ENCODE results near the gene TSPOAP1. TPM values are rescaled to one million over a fixed set of nuclear protein-coding genes. Genes with fewer than 3 reads are reported as not detected.

The TSPOAP1 gene
- total RNA-seq, 2 experiments from 2014 or later: 17.8 to 19.5 TPM

DNA sequence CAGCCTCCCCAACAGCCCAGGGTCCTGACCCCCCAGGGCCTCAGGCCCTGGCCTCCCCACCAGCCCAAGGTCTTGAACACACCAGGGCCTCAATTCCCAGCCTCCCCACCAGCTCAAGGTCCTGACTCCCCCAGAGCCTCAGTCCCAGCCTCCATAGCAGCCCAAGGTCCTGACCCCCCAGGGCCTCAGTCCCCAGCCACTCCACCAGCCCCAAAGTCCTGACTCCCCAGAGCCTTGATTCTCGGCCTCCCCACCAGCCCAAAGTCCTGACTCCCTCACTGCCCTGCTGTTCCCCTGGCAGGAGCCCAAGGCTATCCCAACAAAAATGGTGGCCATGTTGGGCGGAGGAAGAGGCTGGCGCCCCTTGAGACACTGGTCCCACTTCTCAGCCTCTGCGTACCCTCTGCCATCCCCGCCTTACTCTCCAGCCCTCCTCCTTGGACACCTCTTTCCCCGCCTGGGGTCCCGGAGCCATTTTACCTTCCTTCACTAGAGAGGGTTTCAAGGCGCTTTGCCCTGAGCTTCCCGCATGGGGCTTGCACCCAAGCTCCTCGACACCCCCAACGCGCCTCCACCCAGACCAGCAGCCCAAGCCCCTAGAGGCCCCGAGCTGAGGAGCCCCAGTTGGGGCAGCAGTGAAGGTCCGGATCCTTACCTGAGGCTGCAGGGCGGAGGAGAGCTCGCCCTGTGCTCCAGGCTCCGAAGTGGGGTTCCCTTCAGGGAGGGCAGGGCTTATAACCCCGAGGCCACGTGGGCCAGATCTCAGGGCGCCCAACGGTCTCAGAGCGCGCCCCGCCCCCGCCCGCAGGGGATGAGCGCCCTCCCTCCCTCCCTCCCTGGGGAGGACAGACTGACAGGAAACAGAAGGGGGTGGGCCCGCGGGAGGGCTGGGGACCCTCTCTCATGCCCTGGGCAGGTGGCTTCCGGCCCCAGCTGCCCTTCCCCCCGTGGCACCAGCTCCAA is 3.5 kb upstream of the TSPOAP1 start:
- Histone ChIP-seq H3K27me3 (ENCODE audit: control insufficient read depth in 1 of 2, insufficient read depth in 2 of 2, low read length in 2 of 2) (no peaks in the 10 kb centered on the region), H3K9me3 (ENCODE audit: control insufficient read depth in 1 of 2, insufficient read depth in 1 of 2, low read length in 2 of 2) (no peaks in the 10 kb centered on the region), H3K36me3 (ENCODE audit: insufficient read depth, low read length) (peaks cover 19% of the 10 kb centered on the region), H3K27ac (ENCODE audit: low read depth in 1 of 2, low read length in 2 of 2) (peak overlapping the region; percentile 82 to 98), H3K4me3 (ENCODE audit: low read length) (peak overlapping the region; percentile 84), H3K4me1 (ENCODE audit: insufficient read depth, low read length) (peaks cover 64% of the 10 kb centered on the region)
- Mint-ChIP-seq H3K27ac (peak overlapping the region; percentile 84), H3K4me3 (peak overlapping the region; percentile 90), H3K4me1 (ENCODE audit: low read depth) (peaks cover 63% of the 10 kb centered on the region), H3K9me3 (no peaks in the 10 kb centered on the region), H3K27me3 (no peaks in the 10 kb centered on the region), H3K36me3 (ENCODE audit: low read depth) (peaks cover 55% of the 10 kb centered on the region)
- ChIA-PET CTCF (interaction anchor here (1.7 to 7.9 kb wide), 5 partner anchors 10 to 86 kb away, joined by 7 to 59 read pairs (median 8); partner anchors contain the start of gene RNF43), POLR2A (interaction anchor here (0.7 to 22.3 kb wide), 11 partner anchors 7 to 1730 kb away, joined by 3 to 1359 read pairs (median 4); partner anchors contain the start of genes DYNLL2, HSF5, MTMR4 and RNF43)
- ATAC-seq (ENCODE audit: poor library complexity) (peak; percentile 37), DNase-seq (peak; percentile 72 to 96 (median 92))
- intact Hi-C loops (cut with DNase I, micrococcal nuclease): loop anchor here (5.0 to 10.0 kb wide), 7 partner anchors 183 to 1247 kb away; partner anchors contain the start of genes AKAP1 (in 1 of the 2), MRPS23 (in 1 of the 2), MTMR4 (in 1 of the 2) and TRIM37 (in 1 of the 2)
- no peak for TF ChIP-seq CTCF (IDR thresholded peaks at IDR 0.05)

GRCh38 chr17:58330997-58331814 is 2.6 kb upstream of the TSPOAP1 start:
- H3K9me3 ChIP-seq (ENCODE audit: control insufficient read depth in 1 of 2, insufficient read depth in 1 of 2, low read length in 2 of 2): no peaks in the 10 kb centered on the region
- H3K27ac ChIP-seq (ENCODE audit: low read depth in 1 of 2, low read length in 2 of 2): peak overlapping the region; percentile 82 to 98
- peaks cover 19% of the 10 kb centered on the region for H3K36me3 ChIP-seq (ENCODE audit: insufficient read depth, low read length)
- Mint-ChIP-seq H3K4me1 (ENCODE audit: low read depth) (peaks cover 60% of the 10 kb centered on the region), H3K4me3 (peak overlapping the region; percentile 90), H3K27ac (peak overlapping the region; percentile 84), H3K27me3 (no peaks in the 10 kb centered on the region), H3K36me3 (ENCODE audit: low read depth) (peaks cover 54% of the 10 kb centered on the region), H3K9me3 (no peaks in the 10 kb centered on the region)
- intact Hi-C loops (cut with DNase I, micrococcal nuclease): loop anchor here (5.0 to 10.0 kb wide), 7 partner anchors 184 to 1246 kb away; partner anchors contain the start of genes AKAP1 (in 1 of the 2), MRPS23 (in 1 of the 2), MTMR4 (in 1 of the 2) and TRIM37 (in 1 of the 2)
- CTCF ChIA-PET: interaction anchor here (1.7 to 7.9 kb wide), 4 partner anchors 11 to 87 kb away, joined by 7 to 59 read pairs (median 26); partner anchors contain the start of gene RNF43
- H3K4me1 ChIP-seq (ENCODE audit: insufficient read depth, low read length): peaks cover 64% of the 10 kb centered on the region
- peak in 13 of 14 experiments; percentile 56 to 88 (median 76) for DNase-seq
- no peaks in the 10 kb centered on the region for H3K27me3 ChIP-seq (ENCODE audit: control insufficient read depth in 1 of 2, insufficient read depth in 2 of 2, low read length in 2 of 2)
- peak; percentile 18 for ATAC-seq (ENCODE audit: poor library complexity)
- TF ChIP-seq CTCF (IDR thresholded peaks at IDR 0.05): no peak
- peak overlapping the region; percentile 84 for H3K4me3 ChIP-seq (ENCODE audit: low read length)
- POLR2A ChIA-PET: interaction anchor here (0.9 to 22.3 kb wide), 5 partner anchors 8 to 157 kb away, joined by 3 to 1359 read pairs (median 508); partner anchors contain the start of genes HSF5, RNF43, SUPT4H1 and TSPOAP1
